T47D (cell line): ENCODE measurements around the gene TFF3.

ENCODE experiments used
- DNase-seq, 2 experiments: peaks; one replicate each; pipeline versions ENCODE4 v3.0.0 to v3.0.0-alpha.2; 2011 to 2012; ENCODE audit warnings: low read depth in 1 of 2, low spot score in 1 of 2
- JUND ChIP-seq: IDR thresholded peaks from 2 replicates; pipeline ENCODE4 v1.6.1; 2012; ENCODE audit warnings: low read depth
- in situ Hi-C: cut with HindIII; loops from 2 replicates; pipeline ENCODE4 v1.10.0; 2016; ENCODE audit warnings: low sequenced_read_pairs, low pct_unique_long_range_greater_than_20kb

Gene TFF3

GRCh38 chr21:42315296-42315891 is at the start of gene TFF3:
Gene TFF3, minus strand, starts transcription at chr21:42315409. Its CDS starts 35 bp downstream, at chr21:42315374.
- DNase-seq: peak in 1 of 2 experiments; percentile 98
- no peak for TF ChIP-seq JUND
- in situ Hi-C loops: no loop called here

- DNase-seq: no peak
- TF ChIP-seq JUND: no peak
These were observed 49.2 kb upstream of the TFF3 start for GRCh38 chr21:42364304-42364865.

GRCh38 chr21:42363312-42363711 is 48.1 kb upstream of the TFF3 start:
- peak in 1 of 2 experiments; percentile 74 for DNase-seq
- TF ChIP-seq JUND: no peak
- in situ Hi-C loops: no loop called here

More at GRCh38 chr21:42364304-42364865, 49.2 kb upstream of the TFF3 start:
- in situ Hi-C loops: no loop called here

GRCh38 chr21:42362700-42363099 is 47.5 kb upstream of the TFF3 start:
- in situ Hi-C loops: no loop called here
- DNase-seq: no peak
- TF ChIP-seq JUND: no peak

- no peak for TF ChIP-seq JUND
- in situ Hi-C loops: no loop called here
- no peak for DNase-seq
These were observed 47.0 kb upstream of the TFF3 start for GRCh38 chr21:42362198-42362597.

GRCh38 chr21:42361286-42361685 is 46.1 kb upstream of the TFF3 start:
- in situ Hi-C loops: no loop called here
- no peak for TF ChIP-seq JUND
- DNase-seq: no peak

- in situ Hi-C loops: no loop called here
- no peak for DNase-seq
- TF ChIP-seq JUND: no peak
These were observed 45.1 kb upstream of the TFF3 start for GRCh38 chr21:42360317-42360716.

GRCh38 chr21:42358937-42359336 is 43.7 kb upstream of the TFF3 start:
- in situ Hi-C loops: no loop called here
- TF ChIP-seq JUND: no peak
- DNase-seq: peak in 1 of 2 experiments; percentile 47

- DNase-seq: no peak
- in situ Hi-C loops: no loop called here
- TF ChIP-seq JUND: no peak
These were observed 43.1 kb upstream of the TFF3 start for GRCh38 chr21:42358261-42358660.

GRCh38 chr21:42357307-42357706 is 42.1 kb upstream of the TFF3 start:
- in situ Hi-C loops: no loop called here
- DNase-seq: no peak
- no peak for TF ChIP-seq JUND

- no peak for TF ChIP-seq JUND
- in situ Hi-C loops: no loop called here
- no peak for DNase-seq
These were observed 41.4 kb upstream of the TFF3 start for GRCh38 chr21:42356650-42357049.

GRCh38 chr21:42356046-42356445 is 40.8 kb upstream of the TFF3 start:
- DNase-seq: no peak
- no peak for TF ChIP-seq JUND
- in situ Hi-C loops: no loop called here

- DNase-seq: no peak
- in situ Hi-C loops: no loop called here
- TF ChIP-seq JUND: no peak
These were observed 38.4 kb upstream of the TFF3 start for GRCh38 chr21:42353623-42354022.
